Stimulated activated CD4-positive, alpha-beta T cell treated with anti-CD3 and anti-CD28 coated beads, Interleukin-2, amount 100 ng/mL, for 4 hours (primary cell): Measurements from ENCODE around the gene VAPB.

ENCODE experiments used
- DNase-seq: peaks from one replicate; pipeline ENCODE4 v3.0.0-alpha.2; 2020; ENCODE audit warnings: low read depth

The VAPB gene

GRCh38 chr20:58463256-58463655 is 74.2 kb downstream of the VAPB start:
- no peak for DNase-seq

- no peak for DNase-seq
These were observed 75.8 kb downstream of the VAPB start for GRCh38 chr20:58464838-58465237.

- no peak for DNase-seq
These were observed 77.2 kb downstream of the VAPB start for GRCh38 chr20:58466095-58466708.

- no peak for DNase-seq
These were observed 77.9 kb downstream of the VAPB start for GRCh38 chr20:58466729-58467571.

GRCh38 chr20:58467572-58468527 is 78.8 kb downstream of the VAPB start:
- DNase-seq, result no peak

- DNase-seq, result no peak
These were observed 80.6 kb downstream of the VAPB start for GRCh38 chr20:58469616-58470015.

GRCh38 chr20:58470336-58471192 is 81.5 kb downstream of the VAPB start:
- DNase-seq, result no peak

- DNase-seq, result no peak
These were observed 82.5 kb downstream of the VAPB start for GRCh38 chr20:58471193-58472164.

GRCh38 chr20:58472273-58473018 is 83.4 kb downstream of the VAPB start:
- no peak for DNase-seq

- DNase-seq, result no peak
These were observed 84.7 kb downstream of the VAPB start for GRCh38 chr20:58473453-58474425.

GRCh38 chr20:58475466-58475865 is 86.4 kb downstream of the VAPB start:
- DNase-seq, result no peak

- DNase-seq, result no peak
These were observed 89.2 kb downstream of the VAPB start for GRCh38 chr20:58478141-58478805.

- no peak for DNase-seq
These were observed 90.9 kb downstream of the VAPB start for GRCh38 chr20:58479726-58480440.

- DNase-seq, result no peak
These were observed 91.7 kb downstream of the VAPB start for GRCh38 chr20:58480551-58481336.

- peak; percentile 37 for DNase-seq
These were observed 92.5 kb downstream of the VAPB start for GRCh38 chr20:58481481-58482021.

GRCh38 chr20:58482416-58482815 is 93.4 kb downstream of the VAPB start:
- no peak for DNase-seq
